WTC11 (cell line): Measurements from ENCODE around the gene LIN9.

ENCODE experiments used
- ATF1 ChIP-seq: sonication (generic); formaldehyde crosslinking; IDR thresholded peaks from 2 replicates; pipeline ENCODE4 v1.8.1; 2023; ENCODE audit warnings: mild to moderate bottlenecking, moderate library complexity, missing genetic modification reagents
- FOXP1 ChIP-seq: sonication (generic); formaldehyde crosslinking; IDR thresholded peaks from 2 replicates; pipeline ENCODE4 v1.8.0; 2022; ENCODE audit warnings: missing genetic modification reagents, mild to moderate bottlenecking, moderate library complexity, borderline replicate concordance
- NR3C1 ChIP-seq: sonication (generic); formaldehyde crosslinking; conservative IDR thresholded peaks from 2 replicates; pipeline ENCODE4 v1.8.1; 2023; ENCODE audit warnings: low read depth, mild to moderate bottlenecking, missing genetic modification reagents
- SMAD3 ChIP-seq: sonication (generic); formaldehyde crosslinking; IDR thresholded peaks from 2 replicates; pipeline ENCODE4 v1.8.0; 2022; ENCODE audit warnings: missing genetic modification reagents, mild to moderate bottlenecking, borderline replicate concordance
- ZNF317 ChIP-seq: sonication (generic); formaldehyde crosslinking; IDR thresholded peaks from 2 replicates; pipeline ENCODE4 v1.8.1; 2023; ENCODE audit warnings: low read depth, mild to moderate bottlenecking, moderate library complexity, missing genetic modification reagents, borderline replicate concordance
- TF ChIP-seq, protein P1 (sequence below): fragments of 200-600 bp; IDR thresholded peaks from 2 replicates; pipeline ENCODE4 v1.8.0; 2022; ENCODE audit warnings: antibody characterized with exemption
- TF ChIP-seq, protein P2 (sequence below): sonication (generic); formaldehyde crosslinking; IDR thresholded peaks from 2 replicates; pipeline ENCODE4 v1.8.0; 2022; ENCODE audit warnings: mild to moderate bottlenecking, missing genetic modification reagents
- TF ChIP-seq, protein P3 (sequence below): sonication (generic); formaldehyde crosslinking; IDR thresholded peaks from 2 replicates; pipeline ENCODE4 v1.8.0; 2023; ENCODE audit warnings: missing genetic modification reagents
- TF ChIP-seq, protein P4 (sequence below): sonication (generic); formaldehyde crosslinking; IDR thresholded peaks from 2 replicates; pipeline ENCODE4 v1.8.1; 2023; ENCODE audit warnings: mild to moderate bottlenecking, moderate library complexity, missing genetic modification reagents

DNA sequence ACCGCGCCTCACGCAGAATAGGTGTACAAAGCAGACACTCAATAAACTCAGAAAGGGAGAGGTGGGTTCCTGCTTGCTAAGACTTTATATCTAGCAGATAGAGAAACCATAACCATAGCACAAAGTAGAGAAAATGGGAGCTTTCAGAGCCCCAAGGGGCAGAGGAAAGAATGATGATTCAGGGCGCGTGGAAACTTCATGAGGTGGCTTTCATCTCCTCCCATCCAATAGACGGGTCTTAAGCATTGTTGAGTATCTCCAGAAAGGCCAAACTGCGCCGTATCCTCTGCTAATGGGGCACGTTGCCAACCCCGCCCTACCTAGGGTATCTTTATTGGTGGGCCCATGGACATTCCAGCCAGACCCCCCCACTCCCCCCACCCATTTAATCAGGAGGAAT is 86.3 kb downstream of the LIN9 start:
- no peak for TF ChIP-seq ATF1 (CRISPR knock-in tag)
- TF ChIP-seq, protein P1, sequence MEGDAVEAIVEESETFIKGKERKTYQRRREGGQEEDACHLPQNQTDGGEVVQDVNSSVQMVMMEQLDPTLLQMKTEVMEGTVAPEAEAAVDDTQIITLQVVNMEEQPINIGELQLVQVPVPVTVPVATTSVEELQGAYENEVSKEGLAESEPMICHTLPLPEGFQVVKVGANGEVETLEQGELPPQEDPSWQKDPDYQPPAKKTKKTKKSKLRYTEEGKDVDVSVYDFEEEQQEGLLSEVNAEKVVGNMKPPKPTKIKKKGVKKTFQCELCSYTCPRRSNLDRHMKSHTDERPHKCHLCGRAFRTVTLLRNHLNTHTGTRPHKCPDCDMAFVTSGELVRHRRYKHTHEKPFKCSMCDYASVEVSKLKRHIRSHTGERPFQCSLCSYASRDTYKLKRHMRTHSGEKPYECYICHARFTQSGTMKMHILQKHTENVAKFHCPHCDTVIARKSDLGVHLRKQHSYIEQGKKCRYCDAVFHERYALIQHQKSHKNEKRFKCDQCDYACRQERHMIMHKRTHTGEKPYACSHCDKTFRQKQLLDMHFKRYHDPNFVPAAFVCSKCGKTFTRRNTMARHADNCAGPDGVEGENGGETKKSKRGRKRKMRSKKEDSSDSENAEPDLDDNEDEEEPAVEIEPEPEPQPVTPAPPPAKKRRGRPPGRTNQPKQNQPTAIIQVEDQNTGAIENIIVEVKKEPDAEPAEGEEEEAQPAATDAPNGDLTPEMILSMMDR, result no peak
- TF ChIP-seq, protein P2, sequence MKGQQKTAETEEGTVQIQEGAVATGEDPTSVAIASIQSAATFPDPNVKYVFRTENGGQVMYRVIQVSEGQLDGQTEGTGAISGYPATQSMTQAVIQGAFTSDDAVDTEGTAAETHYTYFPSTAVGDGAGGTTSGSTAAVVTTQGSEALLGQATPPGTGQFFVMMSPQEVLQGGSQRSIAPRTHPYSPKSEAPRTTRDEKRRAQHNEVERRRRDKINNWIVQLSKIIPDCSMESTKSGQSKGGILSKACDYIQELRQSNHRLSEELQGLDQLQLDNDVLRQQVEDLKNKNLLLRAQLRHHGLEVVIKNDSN (CRISPR knock-in tag), result no peak
- no peak for TF ChIP-seq NR3C1
- TF ChIP-seq, protein P3, sequence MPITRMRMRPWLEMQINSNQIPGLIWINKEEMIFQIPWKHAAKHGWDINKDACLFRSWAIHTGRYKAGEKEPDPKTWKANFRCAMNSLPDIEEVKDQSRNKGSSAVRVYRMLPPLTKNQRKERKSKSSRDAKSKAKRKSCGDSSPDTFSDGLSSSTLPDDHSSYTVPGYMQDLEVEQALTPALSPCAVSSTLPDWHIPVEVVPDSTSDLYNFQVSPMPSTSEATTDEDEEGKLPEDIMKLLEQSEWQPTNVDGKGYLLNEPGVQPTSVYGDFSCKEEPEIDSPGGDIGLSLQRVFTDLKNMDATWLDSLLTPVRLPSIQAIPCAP (CRISPR knock-in tag), result no peak
- TF ChIP-seq SMAD3 (CRISPR knock-in tag), result no peak
- TF ChIP-seq ZNF317 (CRISPR knock-in tag), result no peak
- TF ChIP-seq, protein P4, sequence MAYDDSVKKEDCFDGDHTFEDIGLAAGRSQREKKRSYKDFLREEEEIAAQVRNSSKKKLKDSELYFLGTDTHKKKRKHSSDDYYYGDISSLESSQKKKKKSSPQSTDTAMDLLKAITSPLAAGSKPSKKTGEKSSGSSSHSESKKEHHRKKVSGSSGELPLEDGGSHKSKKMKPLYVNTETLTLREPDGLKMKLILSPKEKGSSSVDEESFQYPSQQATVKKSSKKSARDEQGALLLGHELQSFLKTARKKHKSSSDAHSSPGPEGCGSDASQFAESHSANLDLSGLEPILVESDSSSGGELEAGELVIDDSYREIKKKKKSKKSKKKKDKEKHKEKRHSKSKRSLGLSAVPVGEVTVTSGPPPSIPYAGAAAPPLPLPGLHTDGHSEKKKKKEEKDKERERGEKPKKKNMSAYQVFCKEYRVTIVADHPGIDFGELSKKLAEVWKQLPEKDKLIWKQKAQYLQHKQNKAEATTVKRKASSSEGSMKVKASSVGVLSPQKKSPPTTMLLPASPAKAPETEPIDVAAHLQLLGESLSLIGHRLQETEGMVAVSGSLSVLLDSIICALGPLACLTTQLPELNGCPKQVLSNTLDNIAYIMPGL (CRISPR knock-in tag), result no peak
- no peak for TF ChIP-seq FOXP1 (CRISPR knock-in tag)
